GM13977 (cell line): ENCODE results near the gene DNAJC15.

ENCODE experiments used
- DNase-seq: peaks from one replicate; pipeline ENCODE4 v3.0.0; 2012; ENCODE audit warnings: low spot score
- in situ Hi-C: fragments of 300-500 bp; cut with MboI; formaldehyde crosslinking; loops from one replicate; pipeline ENCODE4 v1.12.0; 2022; ENCODE audit warnings: low sequenced_read_pairs, low pct_unique_long_range_greater_than_20kb, mixed read lengths, inconsistent platforms; ENCODE audit not compliant: unreplicated experiment
- TF ChIP-seq, protein P1 (sequence below): IDR thresholded peaks from 2 replicates; pipeline ENCODE4 v1.5.1; 2012; ENCODE audit warnings: mild to moderate bottlenecking, control low read depth; ENCODE audit not compliant: insufficient read depth; ENCODE audit errors: extremely low read depth, missing control alignments

The DNAJC15 gene

DNA sequence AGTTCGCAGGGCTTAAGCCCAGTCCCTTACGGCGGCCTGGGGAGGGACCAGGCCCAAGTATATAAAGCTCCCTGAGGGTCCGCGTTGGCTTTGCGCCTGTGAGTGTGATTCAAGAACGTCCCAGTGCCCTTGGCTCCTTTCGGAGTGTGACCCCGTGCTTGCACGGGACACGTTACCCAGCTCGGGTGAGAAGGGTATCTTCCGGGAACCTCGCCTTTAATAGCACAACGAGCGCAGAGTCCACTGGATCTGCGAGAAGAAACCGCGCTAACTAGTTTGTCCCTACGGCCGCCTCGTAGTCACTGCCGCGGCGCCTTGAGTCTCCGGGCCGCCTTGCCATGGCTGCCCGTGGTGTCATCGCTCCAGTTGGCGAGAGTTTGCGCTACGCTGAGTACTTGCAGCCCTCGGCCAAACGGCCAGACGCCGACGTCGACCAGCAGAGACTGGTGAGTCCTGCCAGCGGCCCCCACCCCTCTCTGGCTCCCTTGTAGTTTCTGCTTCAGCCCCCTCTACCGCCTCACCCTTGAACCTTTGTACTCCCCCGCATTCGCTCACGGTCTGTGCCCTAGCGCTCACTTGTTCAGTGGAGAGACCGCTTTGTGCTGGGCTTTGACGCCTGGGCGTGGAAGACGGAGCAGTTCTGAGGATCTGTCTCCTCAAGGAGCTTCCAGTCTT, at the start of gene DNAJC15:
Gene DNAJC15 (plus strand): TSS at position 298 of the 675 bp plus-strand sequence. CDS start 41 bp downstream, at position 339.
- peak; percentile 73 for DNase-seq
- TF ChIP-seq, protein P1, sequence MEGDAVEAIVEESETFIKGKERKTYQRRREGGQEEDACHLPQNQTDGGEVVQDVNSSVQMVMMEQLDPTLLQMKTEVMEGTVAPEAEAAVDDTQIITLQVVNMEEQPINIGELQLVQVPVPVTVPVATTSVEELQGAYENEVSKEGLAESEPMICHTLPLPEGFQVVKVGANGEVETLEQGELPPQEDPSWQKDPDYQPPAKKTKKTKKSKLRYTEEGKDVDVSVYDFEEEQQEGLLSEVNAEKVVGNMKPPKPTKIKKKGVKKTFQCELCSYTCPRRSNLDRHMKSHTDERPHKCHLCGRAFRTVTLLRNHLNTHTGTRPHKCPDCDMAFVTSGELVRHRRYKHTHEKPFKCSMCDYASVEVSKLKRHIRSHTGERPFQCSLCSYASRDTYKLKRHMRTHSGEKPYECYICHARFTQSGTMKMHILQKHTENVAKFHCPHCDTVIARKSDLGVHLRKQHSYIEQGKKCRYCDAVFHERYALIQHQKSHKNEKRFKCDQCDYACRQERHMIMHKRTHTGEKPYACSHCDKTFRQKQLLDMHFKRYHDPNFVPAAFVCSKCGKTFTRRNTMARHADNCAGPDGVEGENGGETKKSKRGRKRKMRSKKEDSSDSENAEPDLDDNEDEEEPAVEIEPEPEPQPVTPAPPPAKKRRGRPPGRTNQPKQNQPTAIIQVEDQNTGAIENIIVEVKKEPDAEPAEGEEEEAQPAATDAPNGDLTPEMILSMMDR = peak; percentile 1
- in situ Hi-C loops = no loop called here

GRCh38 chr13:42976066-42976465, 47.3 kb upstream of the DNAJC15 start:
- TF ChIP-seq, protein P1 = no peak
- in situ Hi-C loops = no loop called here
- no peak for DNase-seq

- in situ Hi-C loops = no loop called here
- TF ChIP-seq, protein P1 = no peak
- peak; percentile 32 for DNase-seq
Measured at GRCh38 chr13:42977219-42977659, 46.1 kb upstream of the DNAJC15 start.

DNA sequence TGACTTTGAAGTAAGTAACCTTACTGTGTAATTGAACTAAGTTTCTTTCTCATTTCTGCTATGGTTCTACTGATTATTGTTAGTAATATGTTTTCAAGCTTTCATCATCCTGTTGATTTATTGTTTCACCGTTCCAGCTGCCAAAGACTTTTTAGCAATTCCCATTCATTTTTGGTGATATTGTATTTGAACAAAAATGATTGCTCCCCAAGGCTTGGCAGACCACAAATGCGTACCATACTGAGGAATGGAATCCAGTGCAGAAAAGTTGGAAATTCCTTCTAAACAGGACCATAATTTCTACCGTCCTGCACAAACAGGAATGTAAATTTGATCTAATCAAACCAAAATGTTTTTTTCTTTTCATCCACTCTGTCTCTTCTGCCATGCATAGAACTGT, 42.1 kb upstream of the DNAJC15 start:
- TF ChIP-seq, protein P1 = no peak
- DNase-seq = no peak
- in situ Hi-C loops = no loop called here

- no peak for DNase-seq
- in situ Hi-C loops = no loop called here
- TF ChIP-seq, protein P1 = no peak
Measured at GRCh38 chr13:42981853-42982252, 41.5 kb upstream of the DNAJC15 start.

GRCh38 chr13:42984026-42984425, 39.4 kb upstream of the DNAJC15 start:
- no peak for DNase-seq
- TF ChIP-seq, protein P1 = no peak
- in situ Hi-C loops = no loop called here
